H9 (cell line): ENCODE measurements around the gene ADAMTS3. TPM values are rescaled to one million over a fixed set of nuclear protein-coding genes. Genes with fewer than 3 reads are reported as not detected.

ENCODE experiments used
- DNase-seq: peaks from one replicate; pipeline ENCODE4 v3.0.0-alpha.2; 2017
- H2AFZ ChIP-seq: one replicate; pipeline ENCODE4 v1.6.1; 2013; ENCODE audit warnings: mild to moderate bottlenecking, low read length, control low read depth, moderate library complexity
- H2AK5ac ChIP-seq: 2 replicates; pipeline ENCODE4 v1.6.1; 2013; ENCODE audit warnings: low read length, control low read depth, mixed read lengths; ENCODE audit not compliant: insufficient read length
- H2BK120ac ChIP-seq: one replicate; pipeline ENCODE4 v1.6.1; 2013; ENCODE audit warnings: low read depth, mild to moderate bottlenecking, low read length, control low read depth, inconsistent platforms; ENCODE audit not compliant: poor library complexity, severe bottlenecking
- H2BK12ac ChIP-seq: 2 replicates; pipeline ENCODE4 v1.6.1; 2013; ENCODE audit warnings: low read length, control low read depth, mixed read lengths, low read depth; ENCODE audit not compliant: insufficient read length
- H2BK15ac ChIP-seq: 2 replicates; pipeline ENCODE4 v1.6.1; 2013; ENCODE audit warnings: low read depth, low read length, control low read depth
- H2BK20ac ChIP-seq: one replicate; pipeline ENCODE4 v1.6.1; 2013; ENCODE audit warnings: low read depth, mild to moderate bottlenecking, low read length, control low read depth, inconsistent platforms; ENCODE audit not compliant: poor library complexity, severe bottlenecking
- H2BK5ac ChIP-seq: 2 replicates; pipeline ENCODE4 v1.6.1; 2013; ENCODE audit warnings: low read length, control low read depth, mixed read lengths; ENCODE audit not compliant: insufficient read length
- H3K14ac ChIP-seq: 2 replicates; pipeline ENCODE4 v1.6.1; 2013; ENCODE audit warnings: low read length, control low read depth; ENCODE audit not compliant: insufficient read depth
- H3K18ac ChIP-seq: 2 replicates; pipeline ENCODE4 v1.6.1; 2013; ENCODE audit warnings: low read depth, mild to moderate bottlenecking, mixed read lengths, low read length, control low read depth; ENCODE audit not compliant: insufficient read length
- H3K23ac ChIP-seq: 2 replicates; pipeline ENCODE4 v1.6.1; 2013; ENCODE audit warnings: low read length, control low read depth, mixed read lengths, low read depth; ENCODE audit not compliant: insufficient read length
- H3K23me2 ChIP-seq: 2 replicates; pipeline ENCODE4 v1.6.1; 2013; ENCODE audit warnings: low read depth, mild to moderate bottlenecking, mixed read lengths, low read length, control low read depth; ENCODE audit not compliant: insufficient read length, poor library complexity, severe bottlenecking
- H3K27ac ChIP-seq: 2 replicates; pipeline ENCODE4 v1.5.1; 2013; ENCODE audit warnings: low read length, control low read depth, mixed read lengths, low read depth; ENCODE audit not compliant: insufficient read length
- H3K27me3 ChIP-seq: 2 replicates; pipeline ENCODE4 v1.6.1; 2013; ENCODE audit warnings: low read length, control low read depth, inconsistent platforms; ENCODE audit not compliant: insufficient read depth
- H3K4ac ChIP-seq: 2 replicates; pipeline ENCODE4 v1.6.1; 2013; ENCODE audit warnings: low read depth, mild to moderate bottlenecking, control low read depth, inconsistent platforms, low read length, moderate library complexity
- H3K4me1 ChIP-seq: 2 replicates; pipeline ENCODE4 v1.6.1; 2013; ENCODE audit warnings: low read length, control low read depth, inconsistent platforms; ENCODE audit not compliant: insufficient read depth
- H3K4me2 ChIP-seq: 2 replicates; pipeline ENCODE4 v1.6.1; 2013; ENCODE audit warnings: low read length, control low read depth, mixed read lengths; ENCODE audit not compliant: insufficient read length, insufficient read depth
- H3K56ac ChIP-seq: 2 replicates; pipeline ENCODE4 v1.6.1; 2013; ENCODE audit warnings: low read depth, mild to moderate bottlenecking, mixed read lengths, low read length, control low read depth; ENCODE audit not compliant: insufficient read length
- H3K79me1 ChIP-seq: 2 replicates; pipeline ENCODE4 v1.6.1; 2013; ENCODE audit warnings: low read depth, mild to moderate bottlenecking, moderate library complexity, low read length, control low read depth, inconsistent platforms; ENCODE audit not compliant: insufficient read depth, poor library complexity, severe bottlenecking
- H3K79me2 ChIP-seq: 2 replicates; pipeline ENCODE4 v1.6.1; 2013; ENCODE audit warnings: low read length, control low read depth, inconsistent platforms; ENCODE audit not compliant: insufficient read depth
- H3K9ac ChIP-seq: 2 replicates; pipeline ENCODE4 v1.6.1; 2013; ENCODE audit warnings: low read length, control low read depth, mixed read lengths; ENCODE audit not compliant: insufficient read length; ENCODE audit errors: extremely low read depth
- H3K9me3 ChIP-seq: one replicate; pipeline ENCODE4 v1.6.1; 2013; ENCODE audit warnings: low read depth, low read length, inconsistent platforms; ENCODE audit not compliant: control insufficient read depth
- H3T11ph ChIP-seq: one replicate; pipeline ENCODE4 v1.6.1; 2013; ENCODE audit warnings: mild to moderate bottlenecking, low read length, control low read depth, inconsistent platforms
- H4K20me1 ChIP-seq: one replicate; pipeline ENCODE4 v1.6.1; 2013; ENCODE audit not compliant: control insufficient read depth, insufficient read length, insufficient read depth
- H4K5ac ChIP-seq: 2 replicates; pipeline ENCODE4 v1.6.1; 2013; ENCODE audit warnings: low read depth, mild to moderate bottlenecking, mixed read lengths, low read length, control low read depth; ENCODE audit not compliant: insufficient read length
- H4K8ac ChIP-seq: replicated peaks from 2 replicates; pipeline ENCODE4 v1.6.1; 2013; ENCODE audit warnings: low read length, control low read depth, mixed read lengths, low read depth; ENCODE audit not compliant: insufficient read length
- H4K91ac ChIP-seq: 2 replicates; pipeline ENCODE4 v1.6.1; 2013; ENCODE audit warnings: low read depth, mild to moderate bottlenecking, moderate library complexity, mixed read lengths, low read length, control low read depth; ENCODE audit not compliant: insufficient read length
- H3K27ac Mint-ChIP-seq, 3 experiments: 2 replicates in 2 of 3; 3 replicates in 1 of 3; pipeline ENCODE4 v1.8.0; 2020 to 2021; ENCODE audit warnings: mixed read lengths in 3 of 3, mild to moderate bottlenecking in 1 of 3, moderate library complexity in 1 of 3
- H3K27me3 Mint-ChIP-seq: 2 replicates; pipeline ENCODE4 v1.8.0; 2021; ENCODE audit warnings: low read depth, mild to moderate bottlenecking, moderate library complexity, mixed read lengths
- H3K36me3 Mint-ChIP-seq, 3 experiments: 2 replicates in 2 of 3; 3 replicates in 1 of 3; pipeline ENCODE4 v1.8.0; 2020 to 2021; ENCODE audit warnings: low read depth in 3 of 3, mixed read lengths in 3 of 3; ENCODE audit not compliant: insufficient read depth in 1 of 3
- H3K4me1 Mint-ChIP-seq, 2 experiments: 2 replicates each; pipeline ENCODE4 v1.8.0; 2020; ENCODE audit warnings: mixed read lengths in 2 of 2
- H3K4me3 Mint-ChIP-seq, 2 experiments: 2 replicates in 1 of 2; 3 replicates in 1 of 2; pipeline ENCODE4 v1.8.0; 2020 to 2021; ENCODE audit warnings: mild to moderate bottlenecking in 2 of 2, mixed read lengths in 2 of 2, moderate library complexity in 1 of 2
- H3K9me3 Mint-ChIP-seq, 2 experiments: 2 replicates in 1 of 2; 3 replicates in 1 of 2; pipeline ENCODE4 v1.8.0; 2020; ENCODE audit warnings: mild to moderate bottlenecking in 2 of 2, mixed read lengths in 2 of 2, moderate library complexity in 1 of 2
- CTCF ChIP-seq: fragments of 200-600 bp; sonication (generic); conservative IDR thresholded peaks from 3 replicates; pipeline ENCODE4 v1.8.0; 2021; ENCODE audit warnings: antibody characterized with exemption, mild to moderate bottlenecking
- WGBS: extraction: QIAGEN DNeasy Blood & Tissue Kit; methylation state at CpG from one replicate; pipeline ENCODE4 v1.1.7; 2013; ENCODE audit warnings: missing lambda C conversion rate, low lambda C conversion rate, mixed read lengths; ENCODE audit not compliant: insufficient read length; ENCODE audit errors: extremely low coverage; 5-methylcytosine and 5-hydroxymethylcytosine counted together
- total RNA-seq: library from RNA; stranded (reverse); gene quantifications from 2 replicates; pipeline ENCODE4 v1.2.1, GENCODE V29; 2021

ADAMTS3 gene
- total RNA-seq, 1 experiment from 2014 or later, result 1.1 TPM

GRCh38 chr4:72536443-72536842 is 32.6 kb downstream of the ADAMTS3 start:
- no peaks in the 10 kb centered on the region for H3K27me3 Mint-ChIP-seq
- no CpG with 5 or more reads among the region's 1 CpG for WGBS
- H3K9ac ChIP-seq, result no peak overlapping the region
- no peak overlapping the region for H3K18ac ChIP-seq
- no peak overlapping the region for H3K27ac ChIP-seq
- H3K4me2 ChIP-seq, result no peak overlapping the region
- H2BK20ac ChIP-seq, result no peak overlapping the region
- no peak overlapping the region for H3K14ac ChIP-seq
- H3K27ac Mint-ChIP-seq, result no peak overlapping the region
- H3K4me3 Mint-ChIP-seq, result no peak overlapping the region
- H4K20me1 ChIP-seq, result no peaks in the 10 kb centered on the region
- no peaks in the 10 kb centered on the region for H3K9me3 ChIP-seq
- no peak overlapping the region for H2BK12ac ChIP-seq
- no peak overlapping the region for H2AFZ ChIP-seq
- no peak overlapping the region for H3K23ac ChIP-seq
- H3K27me3 ChIP-seq, result no peaks in the 10 kb centered on the region
- no peak overlapping the region for H2AK5ac ChIP-seq
- H3K9me3 Mint-ChIP-seq, result peaks cover 30 to 31% of the 10 kb centered on the region in 2 experiments
- no peak overlapping the region for H4K8ac ChIP-seq
- H3K4me1 Mint-ChIP-seq, result no peaks in the 10 kb centered on the region
- no peak overlapping the region for H2BK120ac ChIP-seq
- H3K36me3 Mint-ChIP-seq, result peaks cover 12 to 31% (median 16%) of the 10 kb centered on the region in 3 experiments; a peak in 5 of 7 replicates
- no peak for TF ChIP-seq CTCF
- DNase-seq, result no peak
- H3K79me2 ChIP-seq, result no peaks in the 10 kb centered on the region
- no peak overlapping the region for H4K5ac ChIP-seq
- H3K4me1 ChIP-seq, result no peaks in the 10 kb centered on the region
- H3K23me2 ChIP-seq, result no peaks in the 10 kb centered on the region
- H3K56ac ChIP-seq, result no peak overlapping the region
- no peak overlapping the region for H3T11ph ChIP-seq
- no peaks in the 10 kb centered on the region for H3K79me1 ChIP-seq
- H4K91ac ChIP-seq, result no peak overlapping the region
- H2BK15ac ChIP-seq, result no peak overlapping the region
- H3K4ac ChIP-seq, result no peak overlapping the region
- H2BK5ac ChIP-seq, result no peak overlapping the region
